ENCODE measurements around the gene GRIA3. TPM values are rescaled to one million over a fixed set of nuclear protein-coding genes. Genes with fewer than 3 reads are reported as not detected.
"Not testable (repeated sequence)": the region's sequence is repeated elsewhere in the genome, so short reads cannot be mapped to it uniquely, and the experiment has no call there.

GRIA3 gene
- total RNA-seq, 1 experiment from 2014 or later = 1.4 TPM

DNA sequence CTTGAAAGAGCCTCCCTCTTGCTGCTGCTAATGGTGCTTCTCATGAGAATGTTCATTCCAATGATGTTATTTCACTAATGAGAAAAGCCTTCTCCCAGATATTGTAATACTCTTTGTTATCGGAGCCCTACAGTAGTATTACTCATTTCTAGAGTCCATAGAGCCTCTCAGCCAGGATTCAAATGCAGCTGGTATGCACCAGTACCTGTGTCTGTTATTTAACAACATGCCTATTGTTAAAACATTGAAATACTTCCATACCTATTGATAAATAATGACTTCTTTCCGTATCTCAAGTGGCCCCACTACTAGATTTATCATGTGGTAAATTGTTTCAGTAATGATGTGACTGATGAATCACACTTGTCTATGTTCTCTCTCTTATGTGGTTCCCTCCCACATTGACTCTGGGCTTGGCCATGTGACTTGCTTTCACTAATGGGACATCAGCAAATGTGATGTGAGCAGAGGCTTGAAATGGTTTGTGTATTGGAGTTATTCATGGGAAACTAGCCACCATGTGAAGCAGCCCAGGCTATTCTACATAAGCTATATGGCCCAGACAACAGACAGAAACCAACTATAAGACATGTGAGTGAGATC is 341.1 kb downstream of the GRIA3 start:
- Histone ChIP-seq H2AFZ (ENCODE audit: low read length) (no peak overlapping the region), H4K5ac (ENCODE audit: insufficient read length, low read depth, low read length) (no peak overlapping the region), H3K4ac (ENCODE audit: low read depth, low read length) (no peak overlapping the region), H3T11ph (ENCODE audit: low read length) (no peak overlapping the region), H3K79me2 (ENCODE audit: insufficient read depth, low read length) (no peaks in the 10 kb centered on the region), H3K14ac (ENCODE audit: insufficient read depth, low read length) (no peak overlapping the region), H4K20me1 (ENCODE audit: control insufficient read depth, insufficient read depth, insufficient read length) (no peaks in the 10 kb centered on the region), H3K23ac (ENCODE audit: insufficient read length, low read depth, low read length) (no peak overlapping the region), H3K9me3 (ENCODE audit: control insufficient read depth, low read depth, low read length) (peaks cover 15% of the 10 kb centered on the region), H3K4me2 (ENCODE audit: insufficient read depth, insufficient read length, low read length) (no peak overlapping the region), H3K27me3 (ENCODE audit: insufficient read depth, low read length) (no peaks in the 10 kb centered on the region), H3K56ac (ENCODE audit: insufficient read length, low read depth, low read length) (no peak overlapping the region), H4K91ac (ENCODE audit: insufficient read length, low read depth, low read length) (no peak overlapping the region), H2BK15ac (ENCODE audit: low read depth, low read length) (no peak overlapping the region), H3K9ac (ENCODE audit: extremely low read depth, insufficient read length, low read length) (no peak overlapping the region), H3K4me1 (ENCODE audit: insufficient read depth, low read length) (no peaks in the 10 kb centered on the region), H2BK20ac (ENCODE audit: low read depth, low read length, poor library complexity, severe bottlenecking) (no peak overlapping the region), H3K79me1 (ENCODE audit: insufficient read depth, low read depth, low read length, poor library complexity, severe bottlenecking) (no peaks in the 10 kb centered on the region), H2BK12ac (ENCODE audit: insufficient read length, low read depth, low read length) (no peak overlapping the region), H2AK5ac (ENCODE audit: insufficient read length, low read length) (no peak overlapping the region), H3K23me2 (ENCODE audit: insufficient read length, low read depth, low read length, poor library complexity, severe bottlenecking) (no peaks in the 10 kb centered on the region), H4K8ac (replicated peaks; ENCODE audit: insufficient read length, low read depth, low read length) (no peak overlapping the region), H3K18ac (ENCODE audit: insufficient read length, low read depth, low read length) (no peak overlapping the region), H2BK120ac (ENCODE audit: low read depth, low read length, poor library complexity, severe bottlenecking) (no peak overlapping the region), H2BK5ac (ENCODE audit: insufficient read length, low read length) (no peak overlapping the region), H3K27ac (ENCODE audit: insufficient read length, low read depth, low read length) (no peak overlapping the region)
- Mint-ChIP-seq H3K9me3 (peaks cover 15 to 56% of the 10 kb centered on the region in 2 experiments), H3K27me3 (ENCODE audit: low read depth) (no peaks in the 10 kb centered on the region), H3K4me1 (no peaks in the 10 kb centered on the region), H3K27ac (no peak overlapping the region), H3K4me3 (no peak overlapping the region), H3K36me3 (ENCODE audit: insufficient read depth in 1 of 3, low read depth in 3 of 3) (peaks cover 0 to 6% (median 1%) of the 10 kb centered on the region in 3 experiments; a peak in 4 of 7 replicates)
- WGBS (ENCODE audit: extremely low coverage, insufficient read length, low lambda C conversion rate) = no CpG with 5 or more reads among the region's 2 CpGs
- no peak for DNase-seq
- TF ChIP-seq CTCF (conservative IDR thresholded peaks at IDR 0.05) = no peak

- peaks cover 14% of the 10 kb centered on the region for H3K9me3 ChIP-seq (ENCODE audit: control insufficient read depth, low read depth, low read length)
- not testable (repeated sequence) for H3K36me3 Mint-ChIP-seq (ENCODE audit: insufficient read depth in 1 of 3, low read depth in 3 of 3); H3K79me2 ChIP-seq (ENCODE audit: insufficient read depth, low read length); H3K27me3 Mint-ChIP-seq (ENCODE audit: low read depth); H3K23ac ChIP-seq (ENCODE audit: insufficient read length, low read depth, low read length); H3K4me3 Mint-ChIP-seq; H2BK15ac ChIP-seq (ENCODE audit: low read depth, low read length); H3K18ac ChIP-seq (ENCODE audit: insufficient read length, low read depth, low read length); H3K23me2 ChIP-seq (ENCODE audit: insufficient read length, low read depth, low read length, poor library complexity, severe bottlenecking); H4K20me1 ChIP-seq (ENCODE audit: control insufficient read depth, insufficient read depth, insufficient read length); H2BK20ac ChIP-seq (ENCODE audit: low read depth, low read length, poor library complexity, severe bottlenecking); H3K27me3 ChIP-seq (ENCODE audit: insufficient read depth, low read length); H2AK5ac ChIP-seq (ENCODE audit: insufficient read length, low read length); H2BK120ac ChIP-seq (ENCODE audit: low read depth, low read length, poor library complexity, severe bottlenecking); H3K56ac ChIP-seq (ENCODE audit: insufficient read length, low read depth, low read length); H3K27ac ChIP-seq (ENCODE audit: insufficient read length, low read depth, low read length); H3K4me2 ChIP-seq (ENCODE audit: insufficient read depth, insufficient read length, low read length); H2BK12ac ChIP-seq (ENCODE audit: insufficient read length, low read depth, low read length); H4K91ac ChIP-seq (ENCODE audit: insufficient read length, low read depth, low read length); H3K79me1 ChIP-seq (ENCODE audit: insufficient read depth, low read depth, low read length, poor library complexity, severe bottlenecking); H3K9ac ChIP-seq (ENCODE audit: extremely low read depth, insufficient read length, low read length); H2BK5ac ChIP-seq (ENCODE audit: insufficient read length, low read length); H3K27ac Mint-ChIP-seq; H2AFZ ChIP-seq (ENCODE audit: low read length); H4K5ac ChIP-seq (ENCODE audit: insufficient read length, low read depth, low read length); H3K4me1 Mint-ChIP-seq; H3K4me1 ChIP-seq (ENCODE audit: insufficient read depth, low read length); DNase-seq; H3T11ph ChIP-seq (ENCODE audit: low read length); H4K8ac ChIP-seq (replicated peaks; ENCODE audit: insufficient read length, low read depth, low read length); H3K14ac ChIP-seq (ENCODE audit: insufficient read depth, low read length); H3K4ac ChIP-seq (ENCODE audit: low read depth, low read length)
- WGBS (ENCODE audit: extremely low coverage, insufficient read length, low lambda C conversion rate) = no CpG with 5 or more reads among the region's 1 CpG
- peaks cover 43 to 76% of the 10 kb centered on the region in 2 experiments for H3K9me3 Mint-ChIP-seq
These were observed 346.6 kb downstream of the GRIA3 start for GRCh38 chrX:123530726-123531125.

Data from H9 (cell line).